ENCODE results near the gene EFCAB10. TPM values are rescaled to one million over a fixed set of nuclear protein-coding genes. Genes with fewer than 3 reads are reported as not detected.
"Not testable (repeated sequence)": the region's sequence is repeated elsewhere in the genome, so short reads cannot be mapped to it uniquely, and the experiment has no call there.

Gene EFCAB10
- total RNA-seq, 2 experiments from 2014 or later = not detected

- no peaks in the 10 kb centered on the region for H3K4me1 Mint-ChIP-seq (ENCODE audit: low read depth)
- H3K27me3 Mint-ChIP-seq (ENCODE audit: low read depth) = no peaks in the 10 kb centered on the region
- H3K27ac Mint-ChIP-seq = no peak overlapping the region
- intact Hi-C loops (cut with micrococcal nuclease) = no loop called here
- peaks cover 8% of the 10 kb centered on the region for H3K36me3 Mint-ChIP-seq (ENCODE audit: low read depth)
- H3K9me3 Mint-ChIP-seq = no peaks in the 10 kb centered on the region
- CTCF ChIA-PET = no interaction called here
- no peak for DNase-seq
- H3K4me3 Mint-ChIP-seq = no peak overlapping the region
These were observed 31.5 kb upstream of the EFCAB10 start for GRCh38 chr7:105612806-105613205.

- H3K36me3 Mint-ChIP-seq (ENCODE audit: low read depth) = peaks cover 8% of the 10 kb centered on the region
These were observed 30.8 kb upstream of the EFCAB10 start for GRCh38 chr7:105611856-105612775.

GRCh38 chr7:105610165-105610930 is 29.1 kb upstream of the EFCAB10 start:
- no peak overlapping the region for H3K27ac Mint-ChIP-seq
- no peaks in the 10 kb centered on the region for H3K4me1 Mint-ChIP-seq (ENCODE audit: low read depth)
- intact Hi-C loops (cut with micrococcal nuclease) = no loop called here
- no peak overlapping the region for H3K4me3 Mint-ChIP-seq
- H3K9me3 Mint-ChIP-seq = no peaks in the 10 kb centered on the region
- H3K27me3 Mint-ChIP-seq (ENCODE audit: low read depth) = no peaks in the 10 kb centered on the region
- DNase-seq = no peak
- CTCF ChIA-PET = no interaction called here
- H3K36me3 Mint-ChIP-seq (ENCODE audit: low read depth) = peaks cover 8% of the 10 kb centered on the region

More at GRCh38 chr7:105611856-105612775, 30.8 kb upstream of the EFCAB10 start:
- Mint-ChIP-seq H3K27me3 (ENCODE audit: low read depth) (no peaks in the 10 kb centered on the region), H3K9me3 (no peaks in the 10 kb centered on the region), H3K4me3 (no peak overlapping the region), H3K4me1 (ENCODE audit: low read depth) (no peaks in the 10 kb centered on the region), H3K27ac (no peak overlapping the region)
- CTCF ChIA-PET = no interaction called here
- intact Hi-C loops (cut with micrococcal nuclease) = no loop called here
- no peak for DNase-seq

DNA sequence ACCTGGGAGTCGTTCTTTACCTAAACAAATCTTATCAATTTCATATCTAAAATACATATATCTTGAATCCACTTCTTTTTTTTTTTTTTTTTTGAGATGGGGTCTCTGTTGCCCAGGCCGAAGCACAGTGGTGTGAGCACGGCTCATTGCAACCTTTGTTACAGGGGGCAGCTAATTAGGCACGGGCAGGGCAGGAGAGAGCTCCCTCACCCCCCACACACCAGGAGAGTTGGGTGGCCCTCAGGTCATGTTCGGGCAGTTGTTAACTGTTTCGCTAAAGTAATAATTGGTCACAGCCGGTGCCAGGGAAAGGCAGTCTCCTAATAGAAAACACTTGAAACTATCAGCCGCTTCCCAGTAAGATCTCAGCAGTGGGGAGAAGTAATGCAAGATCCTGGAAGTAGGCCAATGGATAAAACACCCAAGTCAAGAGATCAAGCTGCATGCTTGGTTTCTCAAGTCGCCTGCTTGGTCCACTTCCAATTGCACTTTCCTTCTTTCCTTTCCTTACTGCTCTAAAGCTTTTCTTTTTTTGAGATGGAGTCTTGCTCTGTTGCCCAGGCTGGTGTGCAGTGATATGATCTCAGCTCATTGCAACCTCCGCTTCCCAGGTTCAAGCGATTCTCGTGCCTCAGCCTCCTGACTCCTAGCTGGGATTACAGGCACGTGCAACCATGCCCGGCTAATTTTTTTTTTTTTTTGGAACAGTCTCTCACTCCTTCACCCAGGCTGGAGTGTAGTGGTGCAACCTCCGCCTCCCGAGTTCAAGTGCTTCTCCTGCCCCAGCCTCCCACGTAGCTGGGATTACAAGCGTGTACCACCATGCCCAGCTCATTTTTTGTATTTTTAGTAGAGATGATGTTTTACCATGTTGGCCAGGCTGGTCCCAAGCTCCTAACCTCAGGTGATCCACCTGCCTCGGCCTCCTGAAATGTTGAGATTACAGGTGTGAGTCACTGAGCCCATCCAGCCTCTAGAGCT is 21.3 kb upstream of the EFCAB10 start:
- Mint-ChIP-seq H3K4me3 (no peak overlapping the region), H3K9me3 (no peaks in the 10 kb centered on the region), H3K36me3 (ENCODE audit: low read depth) (peaks cover 1% of the 10 kb centered on the region), H3K27ac (no peak overlapping the region), H3K27me3 (ENCODE audit: low read depth) (no peaks in the 10 kb centered on the region), H3K4me1 (ENCODE audit: low read depth) (no peaks in the 10 kb centered on the region)
- no peak for DNase-seq
- CTCF ChIA-PET = interaction anchor here (0.6 to 1.3 kb wide), 4 partner anchors 14 to 793 kb away, joined by 3 to 5 read pairs (median 4); no protein-coding TSS in a partner anchor
- intact Hi-C loops (cut with micrococcal nuclease) = no loop called here

GRCh38 chr7:105600720-105601550 is 19.6 kb upstream of the EFCAB10 start:
- H3K27ac Mint-ChIP-seq = no peak overlapping the region
- H3K27me3 Mint-ChIP-seq (ENCODE audit: low read depth) = no peaks in the 10 kb centered on the region
- DNase-seq = no peak
- peaks cover 1% of the 10 kb centered on the region for H3K36me3 Mint-ChIP-seq (ENCODE audit: low read depth)
- H3K9me3 Mint-ChIP-seq = no peaks in the 10 kb centered on the region
- CTCF ChIA-PET = no interaction called here
- intact Hi-C loops (cut with micrococcal nuclease) = no loop called here
- H3K4me3 Mint-ChIP-seq = no peak overlapping the region
- H3K4me1 Mint-ChIP-seq (ENCODE audit: low read depth) = no peaks in the 10 kb centered on the region

DNA sequence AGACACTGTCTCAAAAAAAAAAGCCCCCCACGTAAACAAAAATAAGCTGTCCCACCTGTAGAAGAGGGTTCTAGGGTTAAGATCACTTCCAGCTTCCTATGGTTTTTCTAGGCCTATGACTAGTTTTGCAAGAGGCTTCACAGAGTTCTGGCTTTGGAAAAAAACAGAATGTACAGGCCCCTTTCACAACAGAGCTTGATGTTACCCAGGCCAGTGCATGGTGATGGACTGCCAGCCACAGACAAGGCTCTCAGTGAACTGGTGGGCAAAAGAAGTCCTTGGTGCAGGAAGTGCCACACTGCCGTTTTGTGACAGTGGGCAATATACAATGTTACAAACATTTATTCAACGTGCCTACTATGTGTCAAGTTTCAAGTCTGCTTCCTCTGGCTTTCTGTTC is 18.3 kb upstream of the EFCAB10 start:
- no peak overlapping the region for H3K4me3 Mint-ChIP-seq
- CTCF ChIA-PET = no interaction called here
- intact Hi-C loops (cut with micrococcal nuclease) = no loop called here
- no peaks in the 10 kb centered on the region for H3K27me3 Mint-ChIP-seq (ENCODE audit: low read depth)
- no peaks in the 10 kb centered on the region for H3K9me3 Mint-ChIP-seq
- H3K4me1 Mint-ChIP-seq (ENCODE audit: low read depth) = no peaks in the 10 kb centered on the region
- H3K27ac Mint-ChIP-seq = no peak overlapping the region
- no peaks in the 10 kb centered on the region for H3K36me3 Mint-ChIP-seq (ENCODE audit: low read depth)
- no peak for DNase-seq

DNA sequence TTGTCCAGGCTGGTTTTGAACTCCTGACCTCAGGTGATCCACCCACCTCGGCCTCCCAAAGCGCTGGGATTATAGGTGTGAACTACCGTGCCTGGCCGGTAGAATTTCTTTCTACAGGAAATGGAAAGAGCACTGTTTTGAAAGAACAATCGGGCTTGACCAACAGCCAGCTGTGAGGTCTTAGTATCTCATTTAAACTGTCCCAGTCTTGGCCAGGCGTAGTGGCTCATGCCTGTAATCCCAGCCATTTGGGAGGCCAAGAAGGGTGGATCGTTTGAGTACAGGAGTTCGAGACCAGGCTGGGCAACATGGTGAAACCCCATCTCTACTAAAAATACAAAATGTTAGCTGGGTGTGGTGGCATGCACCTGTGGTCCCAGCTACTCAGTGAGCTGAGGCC is 17.8 kb upstream of the EFCAB10 start:
- DNase-seq; intact Hi-C loops (cut with micrococcal nuclease); CTCF ChIA-PET: not testable (repeated sequence)

GRCh38 chr7:105596866-105597265 is 15.6 kb upstream of the EFCAB10 start:
- CTCF ChIA-PET = no interaction called here
- no peak for DNase-seq
- Mint-ChIP-seq H3K36me3 (ENCODE audit: low read depth) (no peaks in the 10 kb centered on the region), H3K9me3 (no peaks in the 10 kb centered on the region), H3K4me3 (no peak overlapping the region), H3K27me3 (ENCODE audit: low read depth) (no peaks in the 10 kb centered on the region), H3K4me1 (ENCODE audit: low read depth) (no peaks in the 10 kb centered on the region), H3K27ac (no peak overlapping the region)
- intact Hi-C loops (cut with micrococcal nuclease) = no loop called here

More for the DNA sequence above, 17.8 kb upstream of the EFCAB10 start:
- not testable (repeated sequence) for H3K4me1 Mint-ChIP-seq (ENCODE audit: low read depth); H3K27me3 Mint-ChIP-seq (ENCODE audit: low read depth); H3K9me3 Mint-ChIP-seq; H3K36me3 Mint-ChIP-seq (ENCODE audit: low read depth); H3K27ac Mint-ChIP-seq; H3K4me3 Mint-ChIP-seq

DNA sequence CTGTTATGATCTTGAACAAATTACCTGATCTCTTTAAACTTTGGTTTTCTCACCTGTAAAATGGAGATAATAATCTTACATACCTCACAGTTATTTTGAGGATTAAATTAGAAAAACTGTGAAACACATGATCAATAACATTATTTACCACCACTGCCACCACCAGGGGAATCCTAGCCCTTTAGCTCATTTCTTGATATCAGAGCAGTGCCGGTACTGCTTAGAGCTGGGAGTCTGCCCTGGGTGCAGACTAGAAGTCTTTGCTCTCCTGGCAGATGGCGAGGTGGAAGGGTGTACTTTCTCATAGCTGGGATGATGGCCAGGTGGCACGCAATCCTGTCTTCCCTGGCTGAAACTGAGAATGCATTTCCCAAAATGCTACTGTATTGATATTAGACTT is 12.7 kb upstream of the EFCAB10 start:
- peaks cover 4% of the 10 kb centered on the region for H3K4me1 Mint-ChIP-seq (ENCODE audit: low read depth)
- CTCF ChIA-PET = interaction anchor here (0.6 to 0.9 kb wide), 2 partner anchors 62 to 214 kb away, joined by 3 to 5 read pairs; no protein-coding TSS in a partner anchor
- H3K27me3 Mint-ChIP-seq (ENCODE audit: low read depth) = no peaks in the 10 kb centered on the region
- no peak overlapping the region for H3K27ac Mint-ChIP-seq
- intact Hi-C loops (cut with micrococcal nuclease) = no loop called here
- no peak overlapping the region for H3K4me3 Mint-ChIP-seq
- H3K36me3 Mint-ChIP-seq (ENCODE audit: low read depth) = no peaks in the 10 kb centered on the region
- H3K9me3 Mint-ChIP-seq = no peaks in the 10 kb centered on the region
- no peak for DNase-seq

DNA sequence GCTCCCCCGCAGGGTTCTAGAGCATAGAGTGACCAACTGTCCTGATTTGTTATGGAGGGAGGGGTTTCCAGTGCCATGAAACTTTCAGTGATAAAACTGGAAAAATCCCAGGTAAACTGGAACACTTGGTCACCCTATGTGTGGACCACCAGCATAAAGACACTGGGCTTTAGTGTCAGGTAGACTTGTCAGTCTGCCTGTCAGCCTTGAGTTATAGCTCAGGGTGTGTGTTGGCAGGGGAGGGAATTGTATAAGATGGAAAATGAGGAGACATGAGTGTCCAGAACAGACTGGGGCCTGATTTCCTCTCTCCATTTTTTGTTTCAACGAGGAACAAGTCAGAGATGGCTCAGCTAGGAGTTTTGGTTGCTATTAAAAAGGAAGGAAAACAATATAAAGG is 10.2 kb upstream of the EFCAB10 start:
- DNase-seq = no peak
- CTCF ChIA-PET = no interaction called here
- Mint-ChIP-seq H3K27ac (no peak overlapping the region), H3K4me3 (no peak overlapping the region), H3K9me3 (no peaks in the 10 kb centered on the region), H3K36me3 (ENCODE audit: low read depth) (no peaks in the 10 kb centered on the region), H3K27me3 (ENCODE audit: low read depth) (no peaks in the 10 kb centered on the region), H3K4me1 (ENCODE audit: low read depth) (peaks cover 4% of the 10 kb centered on the region)
- intact Hi-C loops (cut with micrococcal nuclease) = no loop called here

DNA sequence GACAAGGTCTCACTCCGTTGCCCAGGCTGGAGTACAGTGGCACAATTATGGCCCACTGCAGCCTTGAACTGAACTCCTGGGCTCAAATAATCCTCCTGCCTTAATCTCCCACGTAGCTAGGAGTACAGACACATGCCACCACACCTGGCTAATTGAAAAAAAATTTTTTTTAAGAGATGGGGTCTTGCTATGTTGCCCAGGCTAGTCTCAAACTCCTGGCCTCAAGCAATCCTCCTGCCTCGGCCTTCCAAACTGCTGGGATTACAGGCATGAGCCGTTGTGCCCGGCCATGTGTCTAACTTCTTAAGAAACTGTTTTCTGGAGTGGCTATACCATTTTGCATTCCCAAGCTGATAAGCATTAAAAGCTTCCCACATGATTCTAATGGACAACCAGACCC is 9.5 kb upstream of the EFCAB10 start:
- H3K4me3 Mint-ChIP-seq = no peak overlapping the region
- no peaks in the 10 kb centered on the region for H3K9me3 Mint-ChIP-seq
- H3K4me1 Mint-ChIP-seq (ENCODE audit: low read depth) = peaks cover 4% of the 10 kb centered on the region
- no peaks in the 10 kb centered on the region for H3K27me3 Mint-ChIP-seq (ENCODE audit: low read depth)
- H3K27ac Mint-ChIP-seq = no peak overlapping the region
- H3K36me3 Mint-ChIP-seq (ENCODE audit: low read depth) = no peaks in the 10 kb centered on the region
- intact Hi-C loops (cut with micrococcal nuclease) = no loop called here
- CTCF ChIA-PET = no interaction called here
- DNase-seq = no peak

Measured in activated naive CD4-positive, alpha-beta T cell treated with anti-CD3 and anti-CD28 coated beads for 36 hours (primary cell).